K562 (cell line): ENCODE results near the gene POT1. TPM values are rescaled to one million over a fixed set of nuclear protein-coding genes. Genes with fewer than 3 reads are reported as not detected.

Experiments
- CUX1 ChIP-seq: fragments of 200-800 bp; sonication (Bioruptor generic); IDR thresholded peaks from 2 replicates; pipeline ENCODE4 v1.6.1; 2016; ENCODE audit warnings: missing genetic modification characterization, missing compliant biosample characterization
- ETS2 ChIP-seq: IDR thresholded peaks from 2 replicates; pipeline ENCODE4 v1.6.1; 2016; ENCODE audit warnings: borderline replicate concordance, missing genetic modification characterization, mild to moderate bottlenecking, moderate library complexity, missing compliant biosample characterization; ENCODE audit not compliant: poor library complexity, severe bottlenecking
- HDAC8 ChIP-seq: fragments of 450-650 bp; IDR thresholded peaks from 2 replicates; pipeline ENCODE4 v1.6.1; 2016; ENCODE audit warnings: mild to moderate bottlenecking, missing genetic modification characterization, moderate library complexity, missing compliant biosample characterization
- JUNB ChIP-seq: fragments of 450-650 bp; formaldehyde crosslinking; conservative IDR thresholded peaks from 2 replicates; pipeline ENCODE4 v1.4.0; 2020; ENCODE audit warnings: mild to moderate bottlenecking
- PTTG1 ChIP-seq: fragments of 450-650 bp; IDR thresholded peaks from 2 replicates; pipeline ENCODE4 v1.6.1; 2016; ENCODE audit warnings: low read depth, mild to moderate bottlenecking, missing genetic modification characterization, missing compliant biosample characterization
- PURB ChIP-seq: sonication (generic); formaldehyde crosslinking; IDR thresholded peaks from 2 replicates; pipeline ENCODE4 v1.9.0; 2021; ENCODE audit warnings: low read depth, mild to moderate bottlenecking, missing genetic modification reagents
- SOX6 ChIP-seq: fragments of 450-650 bp; IDR thresholded peaks from 2 replicates; pipeline ENCODE4 v1.6.1; 2014; ENCODE audit warnings: mild to moderate bottlenecking
- TEAD4 ChIP-seq, 2 experiments: sonication (generic) in 1 of 2; formaldehyde crosslinking in 1 of 2; IDR thresholded peaks; 2 replicates each; pipeline versions ENCODE4 v1.6.1 to v1.8.0; 2012 to 2022; ENCODE audit warnings: borderline replicate concordance in 1 of 2, inconsistent platforms in 1 of 2, low read length in 1 of 2, mild to moderate bottlenecking in 1 of 2, missing genetic modification reagents in 1 of 2
- ZNF224 ChIP-seq: sonication (generic); formaldehyde crosslinking; IDR thresholded peaks from 2 replicates; pipeline ENCODE4 v1.8.0; 2022; ENCODE audit warnings: mild to moderate bottlenecking, missing genetic modification reagents
- polyA plus RNA-seq, 8 experiments: library from polyadenylated mRNA; depleted of rRNA in 4 of 8; stranded (reverse) in 5 of 8; unstranded in 3 of 8; fragments of >200 nt; fragmentation: Nextera tagmentation in 2 of 8; fragmentation: Illumina TruSeq in 1 of 8; extraction: Ambion mirVana in 2 of 8; extraction: Trizol in 1 of 8; gene quantifications; 2 replicates each; pipeline versions ENCODE4 v1.2.1 to v1.2.3, GENCODE V29; 2011 to 2014; ENCODE audit warnings: inconsistent platforms in 1 of 8, missing spikeins in 1 of 8
- total RNA-seq, 7 experiments: library from RNA; depleted of rRNA in 6 of 7; stranded (reverse); fragments of >200 nt in 6 of 7; fragmentation: Illumina TruSeq in 2 of 7; extraction: Trizol in 2 of 7; gene quantifications; 2 replicates each; pipeline versions ENCODE4 v1.2.1 to v1.2.3, GENCODE V29; 2011 to 2021; ENCODE audit warnings: low replicate concordance in 1 of 7
- TF ChIP-seq, protein P1 (sequence below), 2 experiments: IDR thresholded peaks; 2 replicates each; pipeline ENCODE4 v1.6.1; 2011; ENCODE audit warnings: borderline replicate concordance in 1 of 2, control low read depth in 1 of 2, low read depth in 1 of 2, low read length in 1 of 2, mild to moderate bottlenecking in 1 of 2, mixed read lengths in 1 of 2, moderate library complexity in 1 of 2; ENCODE audit not compliant: insufficient read depth in 1 of 2, insufficient read length in 1 of 2, poor library complexity in 1 of 2, severe bottlenecking in 1 of 2; ENCODE audit errors: extremely low read depth in 1 of 2

Gene POT1
- total and polyA plus RNA-seq, 9 of the 15 experiments (the other 6 are each of a cell fraction or from before 2014, with no cell fraction given), result 37.9 to 140 (median 63.6) TPM

DNA sequence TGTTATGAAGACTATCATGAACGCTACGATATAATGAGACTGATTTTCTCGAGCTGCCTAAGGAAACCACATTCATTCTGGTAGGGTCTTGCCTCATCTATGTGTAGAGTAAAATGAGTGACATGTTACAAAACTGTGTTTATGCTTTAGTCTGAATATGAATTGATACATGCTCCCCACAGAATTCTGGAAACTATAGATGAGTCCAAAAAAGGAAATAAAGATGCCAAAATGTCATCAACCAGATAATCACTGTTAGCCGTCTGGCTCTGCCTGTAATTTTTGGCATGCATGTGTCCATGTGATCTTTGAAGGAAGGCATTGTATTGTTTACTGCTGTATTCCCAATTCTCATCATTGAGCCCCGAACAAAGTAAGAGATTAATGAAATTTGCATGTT lies 121.4 kb downstream of the POT1 start (continued):
- TF ChIP-seq CUX1 (CRISPR knock-in tag) (no peak), PTTG1 (tag) (no peak), ETS2 (no peak), SOX6 (no peak), PURB (no peak), HDAC8 (tag) (no peak), JUNB (CRISPR knock-in tag) (no peak), ZNF224 (CRISPR knock-in tag) (no peak), TEAD4 (IDR thresholded peaks at IDR 0.05; ENCODE audit: low read length) (no peak), TEAD4 (CRISPR knock-in tag; IDR thresholded peaks at IDR 0.05; ENCODE audit: borderline replicate concordance) (no peak)
- TF ChIP-seq, protein P1, sequence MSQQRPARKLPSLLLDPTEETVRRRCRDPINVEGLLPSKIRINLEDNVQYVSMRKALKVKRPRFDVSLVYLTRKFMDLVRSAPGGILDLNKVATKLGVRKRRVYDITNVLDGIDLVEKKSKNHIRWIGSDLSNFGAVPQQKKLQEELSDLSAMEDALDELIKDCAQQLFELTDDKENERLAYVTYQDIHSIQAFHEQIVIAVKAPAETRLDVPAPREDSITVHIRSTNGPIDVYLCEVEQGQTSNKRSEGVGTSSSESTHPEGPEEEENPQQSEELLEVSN (IDR thresholded peaks at IDR 0.05; ENCODE audit: borderline replicate concordance in 1 of 2, extremely low read depth in 1 of 2, insufficient read depth in 1 of 2, insufficient read length in 1 of 2, low read depth in 1 of 2, low read length in 1 of 2, poor library complexity in 1 of 2, severe bottlenecking in 1 of 2), result no peak
- TF ChIP-seq, all 486 proteins: peak for 0
